Measurements from ENCODE around the gene TP53BP1.

The TP53BP1 gene

GRCh38 chr15:43487271-43487895 is 5.6 kb downstream of the TP53BP1 start:
- no peak for DNase-seq

DNA sequence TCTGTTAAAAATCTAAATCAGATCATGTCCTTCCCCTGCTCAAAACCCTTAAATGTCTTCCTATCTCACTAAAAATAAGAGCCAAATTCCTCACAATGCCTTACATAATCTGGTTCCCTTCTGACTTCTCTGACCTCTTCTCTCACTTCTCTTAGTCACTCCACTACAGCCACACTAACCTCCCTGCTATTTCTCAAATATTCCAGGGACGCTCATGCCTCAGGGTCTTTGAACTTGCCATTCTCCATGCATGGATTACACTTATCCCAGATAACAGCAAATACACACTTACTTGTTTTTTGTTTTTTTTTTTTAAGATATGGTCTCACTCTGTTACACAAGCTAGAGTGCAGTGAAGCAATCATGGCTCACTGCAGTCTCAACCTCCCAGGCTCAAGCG is 8.5 kb downstream of the TP53BP1 start:
- DNase-seq, result no peak

GRCh38 chr15:43483297-43484128 is 9.4 kb downstream of the TP53BP1 start:
- no peak for DNase-seq

- no peak for DNase-seq
Measured at GRCh38 chr15:43473885-43474284, 19.1 kb downstream of the TP53BP1 start.

DNA sequence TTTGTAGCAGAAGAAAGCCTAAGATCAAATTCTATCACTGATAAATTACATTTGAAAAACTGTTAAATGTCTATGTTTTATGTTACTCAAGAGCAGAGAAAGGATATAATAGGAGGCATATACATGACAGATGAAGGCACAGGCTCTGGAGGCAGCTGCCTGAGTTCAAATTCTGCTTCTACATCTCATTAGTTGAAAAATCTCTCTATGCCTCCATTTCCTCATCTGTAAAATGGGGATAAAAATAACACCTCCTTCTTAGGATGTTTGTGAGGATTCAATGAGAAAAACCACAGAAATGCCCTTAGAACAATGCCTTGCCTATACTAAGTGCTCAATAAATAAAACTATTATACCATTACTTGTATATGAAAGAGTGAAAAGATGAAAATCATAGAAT is 21.0 kb downstream of the TP53BP1 start:
- no peak for DNase-seq

DNA sequence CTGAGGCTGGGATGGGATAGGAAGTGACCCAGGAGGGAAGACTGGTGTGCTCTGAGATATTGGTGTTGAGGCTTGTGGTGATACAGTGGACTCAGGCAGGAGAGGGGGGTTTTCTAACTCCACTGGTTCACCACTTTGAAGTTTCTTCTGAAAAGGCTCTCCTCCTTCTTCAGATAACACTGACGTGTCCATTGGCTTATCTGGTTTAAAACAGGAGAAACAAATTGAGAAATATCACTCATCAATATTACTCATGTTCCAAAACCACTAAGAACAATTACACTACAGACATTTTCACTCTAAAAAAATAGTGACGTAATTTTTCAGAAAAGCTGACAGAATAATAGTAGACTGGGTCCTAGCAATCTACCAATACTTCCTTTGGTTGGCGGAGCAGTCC is 23.1 kb downstream of the TP53BP1 start:
- no peak for DNase-seq

GRCh38 chr15:43465100-43465499 is 27.9 kb downstream of the TP53BP1 start:
- no peak for DNase-seq

DNA sequence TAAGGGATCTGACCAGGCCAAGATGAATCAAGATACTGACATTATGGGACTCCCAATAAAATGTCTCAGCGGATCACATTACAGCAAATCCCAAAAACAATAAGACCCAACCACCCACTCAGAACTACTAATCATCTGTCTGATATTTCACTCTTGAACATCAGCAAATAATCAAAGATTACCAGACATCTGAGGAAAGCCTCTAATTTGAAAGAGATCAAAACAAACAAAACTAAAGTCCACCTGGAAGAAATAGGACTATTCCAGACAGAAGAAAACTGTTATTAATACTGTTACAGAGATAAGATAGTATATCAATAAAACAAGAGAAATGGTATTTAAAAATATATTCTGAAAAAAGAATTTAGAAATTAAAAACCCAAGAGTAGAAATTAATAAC is 29.0 kb downstream of the TP53BP1 start:
- no peak for DNase-seq

DNA sequence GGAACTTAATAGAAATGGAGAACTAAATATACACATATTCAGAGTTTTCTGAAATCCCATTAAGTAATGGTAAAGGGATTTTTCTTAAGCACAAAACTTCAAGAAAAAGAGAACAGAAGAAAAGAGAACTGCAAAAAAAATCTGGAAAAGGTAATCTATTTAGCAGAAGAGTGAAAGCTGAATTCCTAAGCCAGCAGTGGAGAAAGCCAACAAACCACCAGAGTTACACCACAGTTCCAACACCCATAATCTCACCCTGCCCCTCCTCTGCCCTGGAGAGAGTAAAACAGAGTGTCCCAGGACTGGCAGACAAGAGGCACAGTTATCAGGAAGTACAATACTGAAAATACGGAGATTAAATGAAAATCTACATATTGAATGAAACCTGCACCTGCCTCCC is 29.4 kb downstream of the TP53BP1 start:
- DNase-seq, result no peak

DNA sequence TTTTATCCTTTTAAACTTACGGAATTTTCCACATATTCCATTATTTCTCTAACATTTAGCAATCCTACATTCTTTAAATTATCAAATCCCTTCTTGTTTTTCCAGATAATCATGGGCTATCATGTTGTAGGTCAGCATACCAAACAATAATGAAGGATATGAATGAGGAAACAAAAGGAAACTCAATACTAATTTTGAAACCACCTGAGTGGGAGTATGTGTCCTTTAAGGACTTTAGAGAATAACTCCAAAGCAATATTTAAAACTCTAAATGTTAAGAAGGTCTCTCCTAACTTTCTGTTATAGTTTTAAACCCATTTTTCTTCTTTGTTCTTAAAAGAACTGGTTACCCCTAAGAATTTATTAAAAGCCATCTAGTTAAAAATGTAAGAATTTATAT is 43.0 kb downstream of the TP53BP1 start:
- no peak for DNase-seq

GRCh38 chr15:43446344-43446743 is 46.6 kb downstream of the TP53BP1 start:
- DNase-seq, result no peak

DNA sequence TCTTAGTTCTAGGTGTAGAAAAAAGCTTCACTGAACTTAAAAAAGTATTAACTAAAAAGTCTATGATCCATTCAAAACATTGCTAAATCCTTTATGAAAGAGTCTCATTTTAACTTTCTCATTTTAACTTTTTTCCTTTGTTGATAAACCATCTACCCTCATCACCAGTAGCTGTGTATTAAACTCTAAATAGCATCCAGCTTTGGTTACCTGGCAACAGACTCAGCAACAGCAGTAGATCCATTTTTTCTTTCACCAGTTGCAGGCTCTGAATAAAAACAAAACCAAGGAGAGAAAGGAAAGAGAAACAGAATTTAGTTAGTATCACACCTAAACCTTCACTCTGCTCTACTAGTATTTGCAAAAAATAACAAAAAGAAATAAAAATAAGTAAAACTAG is 51.6 kb downstream of the TP53BP1 start:
- no peak for DNase-seq

GRCh38 chr15:43440721-43441281 is 52.2 kb downstream of the TP53BP1 start:
- peak; percentile 59 for DNase-seq

- DNase-seq, result no peak
Measured at GRCh38 chr15:43439268-43439667, 53.7 kb downstream of the TP53BP1 start.

DNA sequence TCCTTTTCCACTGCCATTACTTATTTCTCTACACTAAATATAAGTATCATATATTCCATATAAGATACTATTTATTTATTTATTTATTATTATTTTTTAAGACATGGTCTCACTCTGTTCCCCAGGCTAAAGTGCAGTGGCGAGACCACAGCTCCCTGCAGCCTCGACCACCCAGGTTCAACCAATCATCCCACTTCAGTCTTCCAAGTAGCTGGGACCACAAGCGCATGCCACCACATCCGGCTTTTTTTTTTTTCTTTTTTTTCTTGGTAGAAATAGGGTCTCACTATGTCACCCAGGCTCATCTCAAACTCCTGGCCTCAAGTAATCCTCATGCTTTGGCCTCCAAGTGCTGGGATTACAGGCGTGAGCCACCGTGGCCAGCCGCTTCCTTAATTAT is 56.6 kb downstream of the TP53BP1 start:
- DNase-seq, result peak; percentile 22

DNA sequence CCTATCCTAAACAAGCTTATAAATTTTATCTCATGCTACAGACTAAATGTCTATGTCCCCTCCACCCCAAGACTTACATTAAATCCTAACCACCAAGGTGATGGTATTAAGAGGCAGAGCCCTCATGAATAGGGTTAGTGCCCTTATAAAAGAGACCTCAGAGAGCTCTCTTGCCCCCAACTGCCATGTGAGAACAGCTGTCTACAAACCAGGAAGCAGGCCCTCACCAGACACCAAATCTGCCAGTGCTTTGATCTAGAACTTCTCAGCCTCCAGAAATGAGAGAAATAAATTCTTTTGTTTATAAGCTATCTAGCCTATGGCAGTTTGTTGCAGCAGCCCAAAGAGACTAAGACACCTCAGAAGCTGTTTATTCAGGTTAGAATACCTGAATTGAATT is 58.5 kb downstream of the TP53BP1 start:
- no peak for DNase-seq

- DNase-seq, result no peak
Measured at GRCh38 chr15:43433661-43434303, 59.2 kb downstream of the TP53BP1 start.

- DNase-seq, result no peak
Measured at GRCh38 chr15:43433165-43433564, 59.8 kb downstream of the TP53BP1 start.

GRCh38 chr15:43429687-43430086 is 63.3 kb downstream of the TP53BP1 start:
- no peak for DNase-seq

DNA sequence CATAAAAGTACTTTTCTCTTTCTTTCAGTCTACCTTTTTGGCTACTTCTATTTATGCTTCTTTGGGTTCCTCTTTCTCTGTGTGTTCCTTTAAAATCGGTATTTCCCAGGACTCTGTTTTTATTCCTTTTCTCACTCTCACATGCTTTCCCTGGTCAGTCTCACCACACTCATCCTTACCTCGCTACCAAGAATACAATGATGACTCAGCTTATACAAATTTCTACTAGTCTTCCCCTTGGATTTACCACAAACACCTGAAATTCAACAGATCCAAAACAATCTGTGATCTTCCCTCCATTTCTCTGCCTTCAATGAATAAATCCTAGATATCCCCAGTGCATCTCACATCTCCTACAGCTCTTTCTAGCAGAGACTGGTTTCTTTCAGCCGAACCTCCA is 69.2 kb downstream of the TP53BP1 start:
- DNase-seq, result no peak

DNA sequence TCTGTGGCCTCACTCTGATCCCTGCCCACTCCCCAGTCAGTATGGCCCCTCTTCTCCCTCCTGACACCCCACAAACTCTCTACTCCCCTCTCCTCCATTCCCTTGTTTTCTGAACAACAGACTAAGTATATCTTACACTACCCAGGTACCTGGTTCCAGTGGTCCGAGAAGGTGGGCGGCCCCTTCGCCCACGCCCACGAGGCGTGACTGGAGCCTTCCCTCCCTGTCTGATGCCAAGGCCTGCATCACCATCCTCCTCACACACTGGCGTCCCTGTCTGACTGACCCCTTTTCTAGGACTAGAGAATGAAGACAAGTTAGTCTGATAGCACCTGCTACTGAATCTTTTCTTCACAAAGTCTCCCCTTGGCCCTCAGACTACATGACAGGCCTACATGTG is 72.1 kb downstream of the TP53BP1 start:
- no peak for DNase-seq

- DNase-seq, result no peak
Measured at GRCh38 chr15:43420435-43420834, 72.5 kb downstream of the TP53BP1 start.

DNA sequence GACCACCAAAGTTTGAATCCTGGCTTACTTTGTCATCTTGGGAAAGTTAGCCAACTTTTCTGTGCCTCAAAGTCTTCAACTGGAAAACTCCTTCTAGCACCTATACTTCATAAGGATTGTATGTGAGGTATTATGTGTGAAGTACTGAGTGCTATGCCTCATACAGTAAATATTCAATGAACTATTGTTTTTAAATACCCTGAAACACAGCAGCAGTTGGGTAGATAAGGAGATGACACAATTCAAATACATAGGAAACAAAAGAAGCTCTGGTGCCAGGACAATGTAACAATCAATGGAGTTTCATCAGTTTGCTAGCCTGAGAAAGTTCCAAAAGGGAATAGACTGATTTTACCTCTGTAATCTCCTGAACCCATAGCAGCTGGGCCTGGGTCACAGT is 78.8 kb downstream of the TP53BP1 start:
- DNase-seq, result no peak

DNA sequence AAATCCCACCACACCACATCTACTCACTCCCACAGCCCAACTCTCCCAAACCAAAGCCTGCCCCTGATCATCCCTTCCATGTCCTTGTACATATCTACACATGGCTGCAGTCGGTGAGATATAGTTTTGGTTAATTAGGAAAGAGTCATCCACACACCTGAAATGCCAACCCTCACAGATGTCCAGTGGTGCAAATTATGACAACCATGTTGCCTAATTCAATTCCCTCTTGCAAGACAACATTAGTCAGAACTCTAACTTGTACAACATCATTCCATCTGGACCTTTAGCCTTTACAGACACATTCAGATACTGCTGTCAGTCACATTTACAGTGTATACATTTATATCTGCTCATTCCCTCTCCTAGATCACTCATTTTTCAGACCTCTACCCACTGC is 80.9 kb downstream of the TP53BP1 start:
- DNase-seq, result no peak
